ENCODE data around the gene AVPR2.

AVPR2 gene

GRCh38 chrX:153903991-153904957, at the start of gene AVPR2:
AVPR2 (plus strand) TSS chrX:153904673; CDS start chrX:153905146, 473 bp downstream.
- no peak for DNase-seq

DNA sequence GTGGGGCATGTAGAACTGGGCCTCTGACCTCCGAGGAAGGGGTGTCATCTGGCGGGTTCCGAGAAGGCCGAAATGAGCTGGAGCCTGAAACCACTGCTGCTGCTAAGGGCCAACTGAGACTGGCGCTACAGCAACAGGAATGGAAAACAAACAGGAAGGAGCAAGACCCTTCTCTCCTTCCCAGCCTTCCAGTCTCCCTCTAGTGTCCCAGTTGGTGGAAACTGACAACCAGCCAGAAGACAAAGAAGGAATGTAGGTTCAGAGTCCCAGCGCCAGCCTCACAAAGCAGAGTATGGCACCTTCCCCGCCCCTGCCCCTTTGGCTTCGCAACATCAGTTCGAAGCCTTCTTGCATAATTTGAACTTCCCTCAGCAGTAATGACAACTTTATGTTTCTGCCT, 49.8 kb upstream of the AVPR2 start:
- no peak for DNase-seq

DNA sequence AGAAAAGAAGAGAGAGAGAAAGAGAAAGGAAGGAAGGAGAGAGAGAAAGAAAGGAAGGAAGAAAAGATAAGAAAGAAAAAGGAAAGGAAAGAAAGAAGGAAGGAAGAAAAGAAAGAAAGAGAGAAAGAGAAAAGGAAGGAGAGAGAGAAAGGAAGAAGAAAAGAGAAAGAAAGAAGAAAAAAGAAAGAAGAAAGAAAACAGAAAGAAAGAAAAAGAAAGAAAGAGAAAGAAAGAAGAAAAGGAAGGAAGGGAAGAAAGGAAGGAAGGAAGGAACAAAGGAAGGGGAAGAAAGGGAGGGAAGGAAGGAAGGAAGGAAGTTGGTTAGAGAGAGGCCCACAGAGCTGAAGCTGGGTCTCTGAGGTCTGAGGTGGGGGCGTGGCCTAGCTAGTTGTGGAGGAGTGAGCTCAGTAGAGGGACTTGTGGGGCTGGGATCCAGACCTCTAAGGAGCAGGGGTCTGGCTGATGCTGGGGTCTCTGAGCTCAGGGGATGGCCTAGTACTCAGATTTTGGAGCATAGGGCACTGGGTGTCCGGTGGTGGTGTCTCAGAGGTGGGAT, 47.0 kb upstream of the AVPR2 start:
- no peak for DNase-seq

- no peak for DNase-seq
These were observed 43.3 kb upstream of the AVPR2 start for GRCh38 chrX:153861151-153861550.

DNA sequence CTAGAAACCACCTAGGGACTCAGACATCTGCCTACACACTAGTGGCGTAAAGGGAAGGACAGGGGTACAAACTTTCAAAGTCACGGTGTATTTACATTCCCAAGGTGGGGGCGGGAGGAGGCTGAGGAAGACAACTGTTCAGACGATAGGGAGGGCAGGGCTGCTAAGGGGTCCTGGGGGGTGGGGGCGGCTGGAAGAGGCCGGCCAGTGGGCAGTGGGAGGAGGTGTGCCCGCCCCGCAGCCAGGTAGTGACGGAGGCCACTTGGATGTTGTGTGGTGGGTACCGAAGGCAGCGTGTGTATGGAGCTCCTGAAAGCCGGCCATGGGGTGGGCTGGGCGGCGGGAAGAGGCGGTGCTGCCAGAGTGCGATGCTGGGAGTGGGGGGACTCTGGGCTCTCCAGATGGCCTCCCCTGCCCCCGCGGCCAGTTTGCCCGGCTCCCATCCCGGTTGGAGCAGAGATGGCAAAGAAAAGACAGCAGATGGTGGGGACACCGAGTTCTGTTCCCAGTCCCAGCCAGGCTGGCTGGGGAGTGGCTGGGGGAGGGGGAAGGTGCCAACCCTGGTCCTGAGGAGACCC, 42.7 kb upstream of the AVPR2 start:
- no peak for DNase-seq

GRCh38 chrX:153862369-153863250, 41.9 kb upstream of the AVPR2 start:
- no peak for DNase-seq

DNA sequence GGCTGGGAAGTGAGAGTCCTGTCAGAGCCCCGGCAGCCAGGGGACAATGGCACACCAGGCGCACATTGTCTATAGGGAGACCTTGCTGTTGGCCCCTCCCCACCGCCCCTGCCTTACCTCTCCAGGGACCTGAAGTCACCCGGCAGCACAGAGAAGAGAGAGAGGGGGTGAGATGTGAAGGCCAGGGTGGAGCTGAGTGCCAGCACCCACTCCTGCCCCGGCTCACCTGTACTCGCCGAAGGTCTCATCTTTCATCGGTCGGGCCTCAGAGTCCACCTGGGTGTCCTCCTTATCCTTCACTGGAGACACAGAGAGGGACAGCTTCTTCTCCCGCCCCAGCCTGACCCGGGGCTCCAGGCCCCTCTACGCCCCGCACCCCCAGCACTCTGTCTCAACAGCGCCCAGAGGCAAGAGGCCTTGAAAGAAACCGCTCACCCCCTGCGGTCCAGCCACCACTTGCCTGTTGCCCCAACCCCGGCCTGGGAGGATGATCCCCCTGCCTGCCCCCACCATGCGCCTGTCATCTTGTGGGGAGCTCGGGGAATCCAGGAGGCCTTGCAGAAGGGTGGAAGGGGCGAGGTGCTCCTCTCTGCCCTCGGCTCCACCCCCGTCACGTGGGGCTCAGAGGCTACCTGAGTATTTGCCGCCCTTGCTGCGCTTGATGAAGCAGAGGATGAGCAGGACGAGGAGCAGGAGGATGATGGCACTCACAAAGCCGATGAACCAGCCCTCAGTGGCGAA, 41.1 kb upstream of the AVPR2 start:
- no peak for DNase-seq

DNA sequence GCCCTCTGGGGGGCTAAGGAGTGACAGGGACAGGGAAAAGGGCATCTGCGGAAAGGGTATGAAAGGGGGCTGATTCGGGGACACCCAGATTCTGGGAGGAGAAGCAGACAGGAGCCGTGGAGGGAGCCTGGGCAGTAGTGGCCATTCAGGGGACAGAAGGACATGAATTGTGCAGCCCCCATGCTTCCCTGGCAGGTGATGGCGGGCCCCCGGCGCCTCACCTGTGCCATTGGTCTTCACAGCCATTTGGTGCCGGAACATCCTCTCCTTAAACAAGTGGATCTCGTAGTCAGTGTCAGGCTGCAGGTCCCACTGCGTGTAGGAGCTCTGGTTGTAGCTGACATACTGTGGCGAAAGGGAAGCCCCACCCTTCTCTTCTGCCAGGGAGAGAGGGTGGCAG, 40.4 kb upstream of the AVPR2 start:
- no peak for DNase-seq

DNA sequence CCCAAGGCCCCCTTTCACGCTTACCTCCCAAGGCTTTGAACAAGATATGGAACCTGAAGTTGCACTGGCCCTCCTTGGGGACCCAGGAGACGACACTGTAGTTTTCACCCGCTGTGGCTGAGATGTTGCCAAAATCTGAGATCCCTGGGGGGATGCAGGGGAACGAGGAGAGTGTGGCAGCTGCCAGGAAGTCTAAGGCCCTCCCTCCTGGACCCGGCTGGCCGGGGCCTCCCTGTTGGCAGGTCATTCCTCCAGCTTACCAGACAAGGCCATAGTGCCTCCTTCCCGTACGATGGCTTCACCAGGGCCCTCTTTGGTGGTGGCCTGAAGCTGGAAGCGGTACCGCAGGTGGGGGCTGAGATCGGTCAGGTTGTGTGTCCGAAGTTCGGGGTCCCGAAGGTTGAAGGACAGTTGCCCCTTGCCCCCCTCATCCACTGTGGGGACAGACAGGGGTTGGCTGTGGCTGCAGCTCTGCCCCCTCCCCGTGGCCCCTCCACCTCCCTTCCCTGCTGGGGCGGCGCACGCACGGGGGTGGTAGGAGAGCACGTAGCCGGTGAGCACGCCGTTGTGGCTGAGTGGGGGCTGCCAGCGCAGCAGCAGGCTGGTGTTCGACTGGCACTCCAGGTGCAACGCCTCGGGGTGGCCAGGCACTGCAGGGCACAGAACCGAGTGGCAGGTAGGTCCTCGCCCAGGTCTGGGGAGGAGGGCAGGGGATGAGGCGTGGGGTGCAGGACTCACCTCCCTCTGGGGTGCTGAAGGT, 39.7 kb upstream of the AVPR2 start:
- DNase-seq = no peak

- no peak for DNase-seq
These were observed 39.2 kb upstream of the AVPR2 start for GRCh38 chrX:153865321-153865580.

- DNase-seq = no peak
These were observed 38.8 kb upstream of the AVPR2 start for GRCh38 chrX:153865685-153866084.

DNA sequence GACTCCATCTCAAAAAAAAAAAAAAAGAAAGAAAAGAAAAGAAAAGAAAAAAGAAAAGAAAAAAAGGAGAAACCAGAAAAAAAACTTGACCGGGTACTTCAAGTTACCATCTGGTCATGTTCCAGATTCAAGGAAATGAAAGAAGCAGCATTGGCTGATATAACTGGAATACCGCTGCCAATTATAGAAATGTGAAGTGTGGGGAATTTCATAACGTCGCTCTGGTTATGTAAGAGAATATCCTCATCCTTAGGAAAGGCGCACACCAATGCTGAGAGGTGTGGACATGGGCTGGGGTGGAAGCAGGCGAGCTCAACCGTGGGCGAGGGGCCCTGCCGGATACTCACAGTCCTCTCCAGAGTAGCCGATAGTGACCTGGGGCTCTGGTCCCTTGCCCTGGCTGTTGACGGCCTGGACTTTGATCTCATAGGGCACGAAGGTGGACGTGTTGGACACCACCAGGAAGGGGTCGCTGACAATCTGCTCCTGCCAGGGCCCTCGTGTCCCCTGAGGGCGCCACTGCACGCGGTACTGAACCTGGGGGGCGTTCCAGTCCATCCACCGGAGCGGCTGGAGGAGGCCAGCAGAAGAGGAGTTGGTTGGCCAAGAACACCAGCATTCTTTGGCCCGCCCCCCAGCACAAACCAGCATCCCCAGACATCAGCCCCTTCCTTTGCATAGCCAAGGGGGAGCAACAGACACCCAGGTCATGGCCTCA, 38.0 kb upstream of the AVPR2 start:
- DNase-seq = no peak

DNA sequence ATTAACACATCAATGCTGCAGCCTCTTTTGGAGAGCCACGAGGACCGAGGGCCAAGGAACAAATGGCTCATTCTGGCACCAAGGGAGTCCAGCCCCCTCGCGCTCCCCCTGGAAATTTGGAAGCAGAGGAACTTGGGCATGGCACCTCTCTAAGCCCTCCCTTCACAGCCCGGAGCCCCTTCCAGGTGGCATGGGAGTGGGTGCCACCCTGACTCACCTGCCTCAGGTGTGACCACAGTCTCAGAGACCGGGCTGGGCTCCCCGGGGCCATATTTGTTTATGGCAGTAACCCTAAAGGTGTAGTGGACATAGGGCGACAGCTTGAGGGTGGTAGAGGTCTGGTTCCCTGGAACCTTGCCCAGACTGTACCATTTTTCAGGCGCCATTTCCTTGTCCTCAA, 37.3 kb upstream of the AVPR2 start:
- DNase-seq = no peak

DNA sequence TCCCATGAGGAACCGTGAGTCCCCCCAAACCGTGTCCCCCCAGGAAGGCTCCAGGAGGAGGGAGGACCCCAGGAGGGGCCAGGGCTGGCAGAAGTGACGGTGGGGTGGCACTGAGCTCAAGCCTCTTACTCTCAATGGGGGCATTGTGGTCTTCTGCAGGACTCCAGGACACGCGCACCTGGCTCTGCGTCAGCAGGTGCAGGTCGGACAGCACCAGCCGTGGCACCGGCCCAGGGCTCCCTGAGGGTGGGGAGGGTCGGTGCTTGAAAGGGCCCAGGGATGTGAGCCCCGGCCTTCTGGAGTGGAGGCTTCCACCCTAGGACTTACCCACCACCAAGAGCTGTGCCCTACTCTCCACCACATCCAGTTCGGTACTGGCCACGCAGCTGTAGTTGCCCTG, 36.8 kb upstream of the AVPR2 start:
- DNase-seq = no peak

DNA sequence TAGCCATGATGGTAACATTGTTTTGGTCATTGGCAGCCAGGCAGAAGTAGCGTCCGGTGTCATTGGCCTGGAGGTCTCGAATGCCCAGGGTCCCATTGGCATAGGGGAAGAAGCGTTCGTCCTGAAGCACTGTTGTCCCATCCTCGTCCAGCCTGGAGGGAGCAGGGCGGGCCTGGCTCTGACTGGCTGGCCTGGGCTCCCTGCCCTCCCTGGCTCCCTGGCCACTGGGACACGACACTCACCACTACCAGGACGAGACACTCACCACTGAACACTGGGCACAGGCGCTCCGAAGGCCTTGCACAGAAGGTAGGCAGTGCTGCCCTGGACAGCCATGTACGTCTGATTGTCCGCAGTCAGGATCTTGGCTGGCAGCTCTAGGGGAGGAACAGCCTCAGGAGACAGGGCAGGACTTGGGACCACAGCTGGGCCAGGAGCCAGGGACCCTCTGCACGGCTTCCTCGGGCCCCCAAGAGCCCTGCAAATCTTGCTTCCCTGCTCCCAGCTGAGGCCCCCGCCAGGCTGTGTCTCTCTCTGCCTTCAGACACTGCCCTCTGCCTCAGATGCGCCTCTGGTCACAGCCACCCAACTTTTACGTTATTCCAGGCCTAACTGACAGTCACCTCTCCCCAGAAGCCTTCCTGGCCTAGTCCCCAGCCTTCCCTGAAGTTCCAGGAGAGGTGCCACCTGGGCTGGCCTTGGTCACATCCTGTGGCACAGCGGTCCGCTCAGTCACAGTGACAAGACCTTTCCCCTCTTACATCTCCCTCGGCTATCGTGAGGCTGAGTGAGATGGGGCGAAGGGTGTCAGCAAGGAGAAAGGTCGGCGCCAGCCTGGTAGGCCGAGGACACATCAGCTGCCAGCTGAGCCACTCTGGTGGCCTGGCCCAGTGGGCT, 35.6 kb upstream of the AVPR2 start:
- no peak for DNase-seq

DNA sequence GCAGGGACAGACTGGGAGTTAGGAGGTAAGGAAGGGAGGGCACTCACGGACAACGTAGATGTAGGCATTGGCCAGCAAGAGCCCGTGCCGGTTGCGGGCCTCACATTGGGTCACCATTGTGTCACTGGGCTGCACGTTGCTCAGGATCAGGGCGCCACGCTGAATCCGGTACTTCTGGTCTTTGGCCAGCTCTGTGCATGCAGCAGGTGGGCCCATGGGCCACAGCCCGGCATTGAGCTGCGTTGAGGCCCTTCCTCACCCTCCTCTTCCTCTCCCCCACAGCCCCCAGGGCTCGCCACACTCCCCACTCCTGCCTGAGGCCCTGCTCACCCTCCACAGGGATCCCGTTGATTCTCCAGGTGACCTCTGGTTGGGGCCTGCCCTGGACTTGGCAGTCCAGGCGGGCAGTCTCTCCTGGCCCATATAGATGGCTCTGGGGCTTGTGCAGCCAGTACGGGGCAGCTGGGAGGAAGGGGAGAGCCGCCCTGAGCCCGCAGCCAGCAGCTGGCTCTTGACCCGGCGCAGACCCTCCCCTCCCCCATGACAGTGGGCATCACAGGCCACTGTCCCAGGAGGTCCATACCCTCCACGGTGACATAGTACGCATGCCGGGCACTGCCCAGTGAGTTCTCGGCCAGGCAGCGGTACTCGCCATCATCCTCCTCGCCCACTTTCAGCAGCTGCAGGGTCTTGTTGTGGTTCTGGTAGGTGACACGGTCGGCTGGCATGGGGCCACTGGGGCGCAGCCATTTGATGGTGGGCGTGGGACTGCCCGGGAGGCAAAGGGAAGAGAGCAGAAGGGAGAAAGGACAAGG, 34.8 kb upstream of the AVPR2 start:
- no peak for DNase-seq

- no peak for DNase-seq
These were observed 34.2 kb upstream of the AVPR2 start for GRCh38 chrX:153870288-153870690.

GRCh38 chrX:153870791-153871360, 33.6 kb upstream of the AVPR2 start:
- no peak for DNase-seq

GRCh38 chrX:153871451-153871850, 33.0 kb upstream of the AVPR2 start:
- no peak for DNase-seq

Data from DMS79 treated with DMSO at 0.1 percent for 48 hours (cell line).